ENCODE results near the gene PTGR3.

DNA sequence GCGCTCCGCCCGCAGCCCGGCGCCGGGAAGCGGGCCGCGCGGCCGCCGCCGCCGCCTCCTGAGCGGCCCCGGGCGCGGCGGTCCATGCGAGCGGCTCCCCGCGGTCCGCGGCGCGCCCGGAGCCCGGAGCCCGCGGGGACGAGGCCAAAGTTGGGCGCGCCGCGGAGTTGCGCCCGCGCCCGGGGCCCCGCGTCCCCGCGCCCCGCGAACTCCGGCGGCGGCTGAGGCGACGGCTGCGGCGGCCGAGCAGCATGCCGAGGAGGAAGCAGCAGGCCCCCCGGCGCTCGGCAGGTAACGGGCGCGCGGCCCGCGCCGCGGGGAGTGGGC is 2.6 kb upstream of the PTGR3 start:
- no peak for TF ChIP-seq NFIC (IDR thresholded peaks at IDR 0.05)
- TF ChIP-seq USF1 (IDR thresholded peaks at IDR 0.05): no peak
- no peak for TF ChIP-seq EP300 (IDR thresholded peaks at IDR 0.05; ENCODE audit: borderline replicate concordance)
